GM23248 (cell line): ENCODE data around the gene PPP2R1B.

Experiments
- EZH2 ChIP-seq: fragments of 200-600 bp; sonication (generic); IDR thresholded peaks from 2 replicates; pipeline ENCODE4 v1.6.1; 2018; ENCODE audit warnings: antibody characterized with exemption, mild to moderate bottlenecking; ENCODE audit not compliant: insufficient read depth, poor library complexity, severe bottlenecking
- EZH2phosphoT487 ChIP-seq: fragments of 200-600 bp; sonication (generic); IDR thresholded peaks from 2 replicates; pipeline ENCODE4 v1.6.1; 2018; ENCODE audit warnings: antibody characterized with exemption, moderate library complexity, mild to moderate bottlenecking, low read depth; ENCODE audit not compliant: insufficient read depth

DNA sequence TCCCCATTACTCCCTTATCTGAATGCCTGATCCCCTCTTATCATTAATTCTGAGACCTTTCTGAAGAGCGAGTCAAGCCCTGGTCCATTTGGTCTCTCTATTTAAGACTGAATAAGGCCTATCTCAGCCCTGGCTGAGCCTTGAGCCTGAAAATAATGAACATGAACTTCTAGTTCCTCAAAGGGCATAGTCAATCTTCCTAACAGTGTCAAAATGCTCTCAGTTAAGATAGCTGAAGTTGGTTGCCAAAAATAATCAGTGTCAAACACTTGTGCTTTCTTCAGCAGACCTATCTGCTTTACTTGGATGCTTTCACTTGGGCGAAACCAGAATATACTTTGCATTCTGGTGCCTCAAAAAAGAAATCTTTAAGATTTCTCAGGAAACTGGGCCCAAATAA lies 42.6 kb upstream of the PPP2R1B start:
- TF ChIP-seq EZH2 (no peak), EZH2phosphoT487 (no peak)
